HPDE6-E6E7 (cell line): ENCODE measurements around the gene ARMC6.

ENCODE experiments used
- DNase-seq: peaks from one replicate; pipeline ENCODE4 v3.0.0; 2011; ENCODE audit warnings: missing footprints; ENCODE audit errors: extremely low spot score

ARMC6 gene

GRCh38 chr19:19054315-19054938 is 21.0 kb downstream of the ARMC6 start:
- no peak for DNase-seq

DNA sequence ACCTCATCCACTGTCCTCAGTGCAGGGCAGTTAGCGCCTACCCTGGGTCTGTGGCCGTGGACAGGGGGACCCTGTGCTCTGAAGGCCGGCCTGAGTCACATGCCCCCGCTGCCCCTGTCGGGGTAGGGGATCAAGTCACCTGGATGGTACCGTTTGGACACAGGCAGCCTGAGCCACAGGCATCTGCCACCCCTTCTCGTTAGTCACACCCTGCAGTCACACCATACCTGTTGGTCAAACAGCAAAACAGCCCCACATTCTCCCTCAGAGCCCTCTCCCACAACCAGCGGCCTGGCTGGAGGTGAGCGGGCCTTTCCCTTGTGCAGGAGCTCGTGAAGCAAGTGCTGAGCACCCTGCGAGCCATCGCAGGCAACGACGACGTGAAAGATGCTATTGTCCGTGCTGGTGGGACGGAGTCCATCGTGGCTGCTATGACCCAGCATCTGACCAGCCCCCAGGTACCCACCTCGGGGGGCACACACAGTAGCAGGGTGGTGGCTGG is 21.6 kb downstream of the ARMC6 start:
- DNase-seq, result no peak

- no peak for DNase-seq
These were observed 22.3 kb downstream of the ARMC6 start for GRCh38 chr19:19055701-19056100.

GRCh38 chr19:19056636-19057275 is 23.4 kb downstream of the ARMC6 start:
- DNase-seq, result no peak

DNA sequence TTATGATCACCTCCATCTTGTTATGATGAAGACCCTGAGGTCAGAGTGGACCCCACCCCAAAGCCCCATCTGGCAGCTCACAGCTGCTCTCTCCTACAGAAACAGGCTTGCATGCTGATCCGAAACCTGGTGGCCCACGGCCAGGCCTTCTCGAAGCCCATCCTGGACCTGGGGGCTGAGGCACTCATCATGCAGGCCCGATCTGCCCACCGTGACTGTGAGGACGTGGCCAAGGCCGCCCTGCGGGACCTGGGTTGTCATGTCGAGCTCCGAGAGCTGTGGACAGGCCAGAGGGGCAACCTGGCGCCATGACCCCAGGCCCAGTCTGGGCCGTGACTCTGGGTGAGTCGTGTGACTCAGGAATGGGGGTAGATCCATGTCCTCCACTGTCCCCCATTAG is 23.9 kb downstream of the ARMC6 start:
- no peak for DNase-seq

GRCh38 chr19:19057720-19058119 is 24.3 kb downstream of the ARMC6 start:
- no peak for DNase-seq

- DNase-seq, result no peak
These were observed 25.8 kb downstream of the ARMC6 start for GRCh38 chr19:19059018-19059836.

- DNase-seq, result no peak
These were observed 26.6 kb downstream of the ARMC6 start for GRCh38 chr19:19059837-19060611.

DNA sequence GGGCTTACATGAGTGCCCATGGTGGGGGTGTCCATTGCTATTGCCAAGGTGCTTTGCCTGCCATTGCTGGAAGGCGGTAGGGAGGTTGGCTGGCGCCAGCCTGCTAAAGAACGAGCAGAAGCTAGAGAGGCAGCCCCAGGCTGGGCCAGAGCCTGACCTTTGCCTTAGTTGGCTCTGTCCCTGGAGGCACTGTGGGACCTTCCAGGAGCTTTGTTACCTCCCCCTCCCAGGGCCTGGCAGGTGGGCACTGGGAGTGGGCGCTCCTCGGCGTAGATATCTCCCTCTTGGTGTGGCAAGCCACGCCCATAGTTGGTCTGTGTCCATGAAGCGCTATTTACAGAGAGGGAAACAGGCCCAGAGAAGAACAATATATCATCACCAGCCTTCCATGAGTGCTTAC is 28.1 kb downstream of the ARMC6 start:
- DNase-seq, result no peak

GRCh38 chr19:19062454-19063182 is 29.2 kb downstream of the ARMC6 start:
- peak; percentile 15 for DNase-seq

DNA sequence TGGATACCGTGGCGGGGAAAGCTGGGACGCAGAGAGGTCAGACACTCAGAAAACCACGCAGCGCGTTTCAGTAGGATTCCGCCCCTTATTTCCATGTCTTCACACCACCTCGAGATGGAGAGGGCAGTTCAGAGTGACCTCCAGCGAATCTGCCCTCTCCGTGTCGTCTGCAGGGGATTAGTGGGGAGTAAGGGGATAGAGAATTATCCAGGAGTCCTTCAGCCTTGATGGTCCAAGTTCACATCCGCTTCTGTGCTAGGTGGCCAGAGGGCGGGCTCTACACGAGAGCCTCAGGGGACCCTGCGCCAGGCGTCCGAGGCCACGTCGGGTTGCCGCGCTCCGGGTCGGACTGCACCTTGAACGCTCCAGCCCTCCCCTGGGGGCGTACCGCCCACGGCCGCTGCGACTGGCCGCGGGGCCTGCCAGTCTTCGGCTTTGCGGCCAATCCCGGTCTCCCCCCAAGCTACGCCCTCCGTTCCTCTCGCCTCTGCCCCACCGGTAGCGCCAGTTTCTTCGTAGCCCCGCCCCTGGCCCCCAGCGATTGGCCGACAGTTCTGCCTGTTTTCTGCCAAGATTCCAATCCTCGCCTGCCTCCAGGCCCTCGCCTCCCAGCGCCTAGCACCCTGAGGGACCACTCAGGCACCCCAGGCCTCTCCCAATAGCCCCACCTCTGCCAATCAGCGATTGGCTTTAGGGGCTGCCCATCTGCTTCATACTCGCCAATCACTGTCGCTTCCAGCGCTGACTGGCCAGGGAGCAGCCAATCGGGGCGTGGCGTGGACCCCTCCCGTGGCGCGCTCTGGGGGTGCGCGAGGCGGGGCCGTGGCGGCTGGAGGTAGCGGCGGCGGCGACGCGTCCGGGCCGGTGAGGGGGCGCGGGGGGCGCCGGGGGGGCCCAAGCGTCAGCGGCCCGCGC is 30.0 kb downstream of the ARMC6 start, which contains the start of gene SLC25A42:
TSS of gene SLC25A42 (plus strand) at position 812 of the 915 bp plus-strand sequence. CDS start 32,131 bp downstream, outside the sequence.
- peak; percentile 100 for DNase-seq

- DNase-seq, result peak; percentile 17
These were observed 30.8 kb downstream of the ARMC6 start for GRCh38 chr19:19064098-19064722.

DNA sequence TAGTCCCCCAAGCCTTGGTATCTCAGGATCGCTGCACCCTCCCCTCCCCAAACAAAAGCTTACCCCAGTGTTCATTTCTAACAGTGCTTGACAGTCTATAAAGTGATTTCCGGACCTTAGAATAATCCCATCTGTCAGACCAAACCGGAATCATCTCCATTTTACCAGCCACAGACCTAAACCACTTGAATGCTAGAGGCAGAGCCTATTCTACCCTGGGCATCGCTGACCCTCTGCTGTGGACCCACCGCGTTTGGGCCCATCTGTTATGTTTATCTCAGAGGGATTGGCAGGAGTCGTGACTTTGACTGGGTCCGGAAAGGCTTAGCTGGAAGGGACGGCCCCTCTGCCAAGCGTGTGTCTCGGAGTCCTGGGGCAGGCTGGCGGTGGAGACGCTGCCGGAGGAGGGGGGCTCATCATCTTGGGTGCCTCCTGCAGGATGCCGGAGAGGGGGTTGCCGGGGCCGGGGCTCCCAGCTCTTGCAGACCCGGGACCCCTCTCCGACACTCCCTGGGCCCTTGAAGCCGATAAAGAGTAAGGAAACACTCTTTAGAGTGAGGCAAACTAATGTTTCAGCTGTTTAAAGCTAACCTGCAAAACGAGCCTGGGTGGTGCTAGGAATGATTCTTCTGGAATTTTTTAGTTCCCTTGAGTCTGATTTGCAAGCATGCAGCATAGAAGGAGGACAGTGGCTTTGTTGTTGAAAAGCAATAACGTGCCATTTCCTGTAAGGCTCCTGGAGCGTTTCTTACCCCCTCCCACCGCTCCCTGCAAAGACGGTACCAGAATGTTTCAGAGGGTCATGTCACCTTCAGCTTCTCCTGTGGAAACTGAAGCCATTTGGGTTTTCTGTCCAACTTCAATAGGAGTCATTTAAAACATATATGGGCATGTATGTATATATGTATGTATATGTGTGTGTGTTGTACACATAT is 31.7 kb downstream of the ARMC6 start:
- no peak for DNase-seq

DNA sequence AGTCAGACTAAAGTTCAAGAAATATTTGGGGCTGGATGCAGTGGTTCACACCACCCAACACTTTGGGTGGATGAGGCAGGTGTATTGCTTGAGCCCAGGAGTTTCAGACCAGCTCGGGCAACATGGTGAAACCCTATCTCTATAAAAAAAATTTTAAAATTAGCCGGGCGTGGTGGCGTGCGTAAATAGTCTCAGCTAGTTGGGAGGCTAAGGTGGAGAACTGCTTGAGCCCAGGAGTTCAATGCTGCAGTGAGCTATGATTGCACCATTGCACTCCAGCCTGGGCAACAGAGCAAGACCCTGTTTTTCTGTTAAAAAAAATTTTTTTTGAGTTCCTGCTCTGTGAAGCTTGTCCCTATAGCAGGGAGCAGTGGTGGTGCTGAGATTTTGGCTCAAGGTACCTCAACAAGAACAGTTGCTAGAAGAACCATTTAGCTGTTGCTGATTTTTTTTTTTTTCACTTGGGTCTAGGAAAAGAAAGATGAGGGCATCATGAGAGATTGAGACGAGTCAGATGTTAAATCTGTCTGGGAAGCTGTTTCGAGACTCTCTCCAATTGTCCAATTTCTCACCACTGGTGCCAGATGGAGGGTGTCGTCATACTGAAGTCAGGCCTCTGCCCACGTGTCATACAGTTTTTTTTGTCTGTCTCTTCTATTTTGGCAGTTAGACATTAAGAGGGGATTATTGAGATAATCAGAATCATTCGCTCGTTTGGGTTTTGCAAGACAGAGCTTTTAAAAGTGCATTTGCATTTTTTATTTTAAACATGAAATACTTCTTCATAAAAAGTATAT is 34.1 kb downstream of the ARMC6 start:
- DNase-seq, result no peak

- no peak for DNase-seq
These were observed 35.6 kb downstream of the ARMC6 start for GRCh38 chr19:19068659-19069654.

- DNase-seq, result no peak
These were observed 38.5 kb downstream of the ARMC6 start for GRCh38 chr19:19071897-19072296.
